Tibial nerve (tissue), 3 donors: ENCODE data around the gene MBIP.

Source experiments
- POLR2A ChIP-seq, 2 donors: fragments of 450-650 bp; IDR thresholded peaks; one replicate each; pipeline ENCODE4 v1.6.1; 2017; ENCODE audit warnings: antibody characterized with exemption in 2 of 2, mild to moderate bottlenecking in 2 of 2, moderate library complexity in 2 of 2
- TF ChIP-seq, protein P1 (sequence below), 5 experiments: fragments of 200-600 bp in 3 of 5; fragments of 450-650 bp in 2 of 5; sonication (generic) in 3 of 5; IDR thresholded peaks; one replicate each; pipeline ENCODE4 v1.5.1; 2016 to 2019; ENCODE audit warnings: antibody characterized with exemption in 5 of 5, mild to moderate bottlenecking in 3 of 5, moderate library complexity in 2 of 5

DNA sequence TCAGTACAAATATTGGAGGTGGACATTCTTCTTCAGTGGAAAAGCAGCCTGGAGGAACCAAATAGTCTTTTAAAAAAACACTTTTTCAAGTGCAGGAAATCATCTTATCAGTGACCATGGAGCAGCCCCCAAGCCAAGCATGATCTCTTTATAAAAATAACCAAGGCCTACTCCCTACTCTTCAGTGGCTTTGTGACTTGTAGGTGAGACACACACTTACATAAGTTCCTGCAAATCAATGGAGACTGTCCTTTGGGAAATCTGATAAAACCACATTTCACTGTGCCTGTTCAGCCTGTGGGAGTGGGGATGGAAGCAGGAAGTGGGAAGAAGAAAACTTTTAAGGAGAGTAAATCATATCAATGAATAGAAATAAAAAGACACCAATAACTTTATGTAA lies 56.3 kb downstream of the MBIP start:
- TF ChIP-seq, protein P1, sequence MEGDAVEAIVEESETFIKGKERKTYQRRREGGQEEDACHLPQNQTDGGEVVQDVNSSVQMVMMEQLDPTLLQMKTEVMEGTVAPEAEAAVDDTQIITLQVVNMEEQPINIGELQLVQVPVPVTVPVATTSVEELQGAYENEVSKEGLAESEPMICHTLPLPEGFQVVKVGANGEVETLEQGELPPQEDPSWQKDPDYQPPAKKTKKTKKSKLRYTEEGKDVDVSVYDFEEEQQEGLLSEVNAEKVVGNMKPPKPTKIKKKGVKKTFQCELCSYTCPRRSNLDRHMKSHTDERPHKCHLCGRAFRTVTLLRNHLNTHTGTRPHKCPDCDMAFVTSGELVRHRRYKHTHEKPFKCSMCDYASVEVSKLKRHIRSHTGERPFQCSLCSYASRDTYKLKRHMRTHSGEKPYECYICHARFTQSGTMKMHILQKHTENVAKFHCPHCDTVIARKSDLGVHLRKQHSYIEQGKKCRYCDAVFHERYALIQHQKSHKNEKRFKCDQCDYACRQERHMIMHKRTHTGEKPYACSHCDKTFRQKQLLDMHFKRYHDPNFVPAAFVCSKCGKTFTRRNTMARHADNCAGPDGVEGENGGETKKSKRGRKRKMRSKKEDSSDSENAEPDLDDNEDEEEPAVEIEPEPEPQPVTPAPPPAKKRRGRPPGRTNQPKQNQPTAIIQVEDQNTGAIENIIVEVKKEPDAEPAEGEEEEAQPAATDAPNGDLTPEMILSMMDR (IDR thresholded peaks at IDR 0.05), result no peak
- TF ChIP-seq POLR2A (IDR thresholded peaks at IDR 0.05), result no peak
